ENCODE results near the gene KPNA1. TPM values are rescaled to one million over a fixed set of nuclear protein-coding genes. Genes with fewer than 3 reads are reported as not detected.

KPNA1 gene
- total and polyA plus RNA-seq, 2 of the 13 experiments (the other 11 are each of a cell fraction or from before 2014, with no cell fraction given), result 15.4 to 30.0 TPM

- TF ChIP-seq ZNF784 (CRISPR knock-in tag; IDR thresholded peaks at IDR 0.05; ENCODE audit: borderline replicate concordance) (peak; percentile 93), CBX1 (IDR thresholded peaks at IDR 0.05; ENCODE audit: low read depth) (peak; percentile 88), CENPX (CRISPR knock-in tag; IDR thresholded peaks at IDR 0.05) (no peak), AFF4 (CRISPR knock-in tag; IDR thresholded peaks at IDR 0.05) (peak; percentile 40; the same call in 1 of the 2 replicates), RORA (CRISPR knock-in tag; IDR thresholded peaks at IDR 0.05) (0 out of 2 replicates have a peak, but pooled peaks have one; percentile 19), ZBTB25 (CRISPR knock-in tag; IDR thresholded peaks at IDR 0.05) (peak; percentile 54; the same call in 1 of the 2 replicates), ZNF572 (CRISPR knock-in tag; IDR thresholded peaks at IDR 0.05) (no peak), ZNF691 (CRISPR knock-in tag; IDR thresholded peaks at IDR 0.05; ENCODE audit: borderline replicate concordance, low read depth) (peak; percentile 88; the same call in 1 of the 2 replicates), SOX13 (IDR thresholded peaks at IDR 0.05) (no peak), SOX13 (CRISPR knock-in tag; conservative IDR thresholded peaks at IDR 0.05 in 1 of 2, IDR thresholded peaks at IDR 0.05 in 1 of 2) (peak in 1 of 2 experiments; percentile 72; a peak in 2 of 4 replicates), MAFG (CRISPR knock-in tag; IDR thresholded peaks at IDR 0.05) (no peak), ZEB1 (IDR thresholded peaks at IDR 0.05; ENCODE audit: insufficient replicate concordance, low read depth) (peak; percentile 44), EED (CRISPR knock-in tag; IDR thresholded peaks at IDR 0.05) (peak; percentile 74; the same call in 1 of the 2 replicates), RBM22 (optimal IDR thresholded peaks at IDR 0.05; ENCODE audit: low read length) (no peak), YY1 (IDR thresholded peaks at IDR 0.05; ENCODE audit: insufficient read depth, insufficient replicate concordance, low read depth, low read length) (peak; percentile 85), KAT8 (CRISPR knock-in tag; IDR thresholded peaks at IDR 0.05) (peak; percentile 87), ZGPAT (CRISPR knock-in tag; IDR thresholded peaks at IDR 0.05) (peak; percentile 95), HDAC1 (CRISPR knock-in tag; IDR thresholded peaks at IDR 0.05) (peak; percentile 94), ZNF143 (CRISPR knock-in tag; IDR thresholded peaks at IDR 0.05) (peak; percentile 55; the same call in 1 of the 2 replicates), ZNF777 (CRISPR knock-in tag; IDR thresholded peaks at IDR 0.05) (peak; percentile 62; the same call in 1 of the 2 replicates)
Observed at GRCh38 chr3:122383771-122384697, 130.7 kb downstream of the KPNA1 start, which contains the start of gene FAM162A (continued).

Data from HepG2 (cell line).